Activated CD4-positive, alpha-beta T cell treated with anti-CD3 and anti-CD28 coated beads, Interleukin-2, amount 50 U/mL, for 48 hours (primary cell): ENCODE data around the gene IFFO2.

Experiments
- DNase-seq, 2 experiments: peaks; one replicate each; pipeline ENCODE4 v3.0.0-alpha.2; 2020

IFFO2 gene

DNA sequence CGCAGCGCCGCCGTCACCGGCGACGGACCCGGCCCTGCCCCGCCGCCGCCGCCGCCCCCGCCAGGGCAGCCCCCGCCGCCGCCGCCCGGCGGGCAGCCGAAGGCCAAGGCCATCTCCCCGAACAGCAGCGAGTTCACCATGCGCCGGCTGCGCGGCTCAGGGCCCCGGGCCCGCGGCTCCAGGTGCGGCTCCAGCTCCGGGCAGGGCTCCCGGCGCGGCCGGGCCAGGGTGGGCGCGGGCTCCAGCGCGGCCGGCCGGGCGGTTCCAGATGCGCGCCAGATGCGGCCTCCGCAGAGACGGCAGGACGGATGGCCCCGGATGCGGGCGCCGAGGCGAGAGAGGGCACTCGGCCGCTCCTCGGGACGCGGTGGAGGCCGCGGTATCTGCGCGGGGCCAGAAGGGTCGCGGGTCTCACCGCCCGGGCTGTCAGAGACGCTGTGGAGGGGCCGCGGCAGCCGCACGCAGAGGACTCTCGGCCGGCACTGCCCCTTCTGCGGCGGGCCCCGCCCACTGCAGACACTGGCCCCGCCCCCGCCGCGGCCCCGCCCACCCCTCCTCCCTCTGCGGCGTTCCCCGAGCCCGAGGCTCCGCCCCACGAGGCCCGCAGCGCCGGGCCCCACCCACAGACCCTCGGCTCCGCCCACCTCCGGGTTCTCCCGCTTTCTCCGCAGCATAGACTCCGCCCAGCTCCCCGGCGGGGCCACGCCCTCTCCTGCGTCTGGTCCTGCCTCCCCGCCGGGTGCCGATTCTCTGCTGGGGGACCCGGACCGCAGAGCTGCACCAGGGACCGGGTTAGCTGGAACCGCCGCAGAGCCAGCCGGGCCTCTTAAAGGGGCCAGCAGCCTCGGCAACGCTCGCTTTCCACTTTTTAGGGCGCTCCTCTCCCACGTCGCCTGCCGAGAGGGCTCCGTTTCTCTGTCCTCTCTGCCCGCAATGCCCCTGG, at the start of gene IFFO2:
Gene IFFO2 (minus strand): TSS at position 484 of the 943 bp plus-strand sequence. CDS start 344 bp downstream, at position 140.
- peak; percentile 99 for DNase-seq

DNA sequence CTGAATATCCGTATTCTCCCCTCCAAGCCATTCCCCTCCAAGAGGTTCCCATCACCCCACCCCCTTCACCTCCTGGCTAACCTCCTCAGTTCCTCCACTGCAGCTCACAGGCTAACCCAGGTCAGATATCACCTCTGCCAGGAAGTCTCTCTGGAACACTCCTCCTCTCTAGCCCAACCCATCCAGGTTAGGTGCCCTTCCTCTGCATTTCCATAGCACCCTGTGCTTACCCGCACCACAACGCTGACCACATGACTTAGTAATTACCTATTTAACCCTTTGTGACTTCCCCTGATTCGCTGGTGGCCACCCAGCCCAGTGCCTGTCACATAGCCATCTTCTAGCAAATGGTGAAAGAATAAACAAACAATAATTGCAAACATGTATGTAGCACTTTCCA, 49.5 kb upstream of the IFFO2 start:
- no peak for DNase-seq

DNA sequence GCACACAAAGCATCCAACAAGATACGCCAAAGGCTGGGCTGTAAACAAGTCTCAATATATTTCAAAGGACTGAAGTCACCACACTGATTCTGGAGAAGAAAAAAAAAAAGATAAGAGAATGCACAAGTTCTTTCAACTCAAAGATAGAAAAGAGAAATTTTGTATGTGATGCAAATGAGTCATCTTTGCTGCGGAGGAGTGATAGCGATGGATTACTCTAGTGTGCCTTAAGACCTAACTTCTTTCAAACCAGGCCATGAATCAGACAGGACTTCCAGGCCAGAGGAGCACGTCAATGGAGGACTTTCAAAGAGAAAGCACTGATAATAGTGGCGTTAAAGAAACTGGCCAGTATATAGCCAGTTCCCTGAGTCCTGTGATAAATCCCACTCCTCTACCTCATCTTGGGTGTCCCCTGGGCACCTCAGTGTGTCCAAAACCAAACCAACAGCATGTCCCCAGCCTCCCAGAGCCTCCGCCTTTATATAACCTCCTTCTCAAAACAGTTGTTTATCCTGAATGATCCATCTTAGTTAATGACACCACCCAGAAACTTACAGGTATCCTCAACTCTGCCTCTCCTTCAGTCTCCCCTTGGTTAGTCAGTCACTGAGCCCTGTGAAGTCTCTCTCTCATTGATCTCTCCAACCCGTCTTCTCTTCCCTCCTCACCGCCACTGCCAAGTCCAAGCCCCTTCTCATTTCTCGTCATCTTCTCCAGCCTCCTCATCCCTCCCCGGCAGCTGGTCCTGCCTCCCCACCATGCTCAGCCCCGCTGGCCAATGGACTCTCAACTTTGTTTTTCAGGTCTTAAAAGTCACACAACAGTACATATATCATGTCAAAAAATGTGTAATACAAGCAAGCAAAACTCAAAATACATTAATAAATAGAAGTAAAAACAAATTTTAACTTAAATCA, 47.2 kb upstream of the IFFO2 start:
- DNase-seq, result peak in 1 of 2 experiments; percentile 25

DNA sequence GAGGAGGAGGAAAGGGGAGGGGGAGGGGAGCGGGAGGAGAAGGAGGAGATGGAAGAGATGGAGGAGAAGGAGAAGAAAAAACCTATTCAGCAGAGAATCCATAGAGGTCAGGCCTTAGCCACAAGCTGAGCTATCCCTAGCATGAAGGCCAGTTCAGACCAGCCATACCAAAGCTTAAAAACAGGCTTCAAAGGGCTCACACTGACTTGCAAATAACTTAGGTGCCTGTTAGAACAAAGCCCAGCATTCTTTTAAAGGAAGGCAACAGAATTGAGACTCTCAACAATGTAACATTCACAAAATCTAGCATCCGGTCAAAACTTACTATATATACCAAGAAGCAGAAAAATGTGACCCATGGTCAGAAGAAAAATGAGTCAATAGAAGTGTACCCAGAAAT, 43.6 kb upstream of the IFFO2 start:
- no peak for DNase-seq

DNA sequence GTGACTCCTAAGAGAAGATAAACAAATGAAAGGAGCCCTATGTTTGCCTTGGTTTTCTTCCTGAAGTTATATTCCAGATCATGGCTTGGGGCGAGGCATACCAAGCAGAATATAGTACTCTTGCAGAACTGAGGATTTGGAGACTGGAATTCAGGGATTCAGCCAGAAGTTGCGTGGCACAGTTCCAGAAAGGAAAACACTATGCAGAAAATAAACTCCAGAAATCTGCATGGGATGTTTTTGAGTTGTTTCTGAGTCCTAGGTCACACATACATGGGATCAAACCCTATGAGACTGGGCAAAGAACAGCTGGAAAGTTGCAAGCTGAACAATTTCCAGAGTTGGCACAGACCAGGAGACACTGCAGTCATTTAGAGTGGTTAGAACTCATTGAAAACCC, 42.9 kb upstream of the IFFO2 start:
- no peak for DNase-seq

DNA sequence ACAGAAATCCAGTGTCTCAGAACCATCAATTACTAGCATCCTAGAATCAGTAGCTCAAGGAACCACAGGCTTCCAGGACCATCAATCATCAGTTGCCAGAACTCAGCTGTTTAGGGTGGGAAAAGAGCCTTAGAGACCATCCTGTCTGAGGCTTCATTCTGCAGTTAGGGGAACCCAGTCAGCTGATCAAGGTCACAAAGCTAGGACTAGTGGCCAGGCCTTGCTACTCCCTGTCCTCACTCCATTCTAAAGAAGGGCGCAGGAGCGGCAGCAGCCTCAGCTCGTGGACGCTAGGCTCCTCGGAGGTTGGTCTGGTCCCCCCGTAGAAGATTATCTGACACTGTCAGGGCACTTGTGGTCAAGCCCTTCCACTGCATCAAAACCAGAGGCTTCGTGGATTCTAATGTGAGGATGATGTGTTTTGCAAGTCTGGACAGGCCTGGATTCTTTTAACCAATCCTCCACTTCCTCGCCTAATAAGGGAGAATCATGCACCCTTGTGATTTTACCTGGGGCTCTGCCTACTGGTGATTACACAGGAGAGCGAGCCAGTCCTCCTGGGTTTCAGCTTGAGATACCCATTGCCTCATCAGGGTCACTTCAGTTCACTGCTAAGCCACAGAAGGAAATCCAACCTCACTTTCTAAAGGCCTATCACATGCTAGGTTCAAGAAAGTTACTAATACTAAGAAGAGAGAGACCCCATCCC, 41.7 kb upstream of the IFFO2 start:
- DNase-seq, result no peak

DNA sequence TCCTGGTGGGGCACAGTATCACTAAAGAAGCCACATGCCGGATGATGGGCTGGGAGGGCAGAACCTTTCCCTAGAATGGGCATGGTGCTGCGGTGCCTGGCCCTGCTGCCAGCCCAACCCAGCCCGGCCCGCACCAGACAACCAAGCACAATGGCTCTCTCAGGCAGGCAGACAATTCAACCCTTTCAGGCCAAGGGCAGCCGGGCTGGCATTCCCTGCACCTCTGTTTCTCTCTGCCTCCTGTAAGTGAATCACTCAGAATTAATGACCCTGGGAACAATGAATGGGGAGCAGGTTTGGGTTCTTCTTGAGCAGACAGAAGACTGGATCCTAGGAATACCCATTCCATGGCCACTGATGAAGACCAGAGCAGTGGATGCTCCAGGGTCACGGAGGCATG, 41.0 kb upstream of the IFFO2 start:
- DNase-seq, result no peak

DNA sequence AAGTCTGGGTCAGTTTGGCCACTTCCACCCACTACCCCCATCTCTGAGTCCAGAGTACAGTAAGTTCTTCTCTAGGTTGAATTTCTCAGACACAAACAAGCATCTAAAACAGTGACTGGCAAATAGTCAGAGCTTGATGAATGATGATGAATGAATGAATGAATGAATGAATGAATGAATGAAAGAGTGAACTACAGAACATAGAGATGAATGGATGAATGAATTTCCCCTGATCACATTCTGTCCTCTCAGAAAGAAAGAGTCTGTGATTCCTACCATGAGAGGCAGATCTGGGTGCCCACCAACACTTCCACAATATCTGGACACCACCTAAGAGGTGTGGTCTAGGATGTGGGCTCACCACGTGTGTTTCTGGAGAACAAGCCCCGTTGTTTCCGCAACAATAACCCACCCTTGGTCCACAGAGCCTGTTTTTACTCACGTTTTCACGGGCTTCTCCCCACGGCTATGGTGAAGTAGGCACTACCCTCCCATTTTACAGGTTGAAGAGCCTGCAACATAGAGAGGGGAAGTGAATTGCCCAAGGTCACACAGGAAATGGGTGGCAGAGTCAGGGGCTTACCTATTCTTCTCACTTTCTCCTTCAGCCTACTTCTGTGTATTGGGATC, 40.2 kb upstream of the IFFO2 start:
- no peak for DNase-seq

DNA sequence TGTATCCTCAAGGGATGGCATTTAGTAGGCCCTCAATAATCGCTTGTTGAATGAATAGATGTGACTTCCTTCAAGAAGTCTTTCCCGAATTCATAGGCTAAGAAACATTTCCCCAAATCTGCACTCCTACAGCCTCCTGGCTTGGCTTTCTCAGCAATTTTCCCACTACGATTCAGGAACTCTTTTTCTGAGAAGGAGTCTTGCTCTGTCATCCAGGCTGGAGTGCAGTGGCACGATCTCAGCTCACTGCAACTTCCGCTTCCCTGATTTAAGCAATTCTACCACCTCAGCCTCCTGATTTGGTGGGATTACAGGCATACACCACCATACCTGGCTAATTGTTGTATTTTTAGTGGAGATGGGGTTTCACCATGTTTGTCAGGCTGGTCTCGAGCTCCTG, 37.9 kb upstream of the IFFO2 start:
- DNase-seq, result no peak

DNA sequence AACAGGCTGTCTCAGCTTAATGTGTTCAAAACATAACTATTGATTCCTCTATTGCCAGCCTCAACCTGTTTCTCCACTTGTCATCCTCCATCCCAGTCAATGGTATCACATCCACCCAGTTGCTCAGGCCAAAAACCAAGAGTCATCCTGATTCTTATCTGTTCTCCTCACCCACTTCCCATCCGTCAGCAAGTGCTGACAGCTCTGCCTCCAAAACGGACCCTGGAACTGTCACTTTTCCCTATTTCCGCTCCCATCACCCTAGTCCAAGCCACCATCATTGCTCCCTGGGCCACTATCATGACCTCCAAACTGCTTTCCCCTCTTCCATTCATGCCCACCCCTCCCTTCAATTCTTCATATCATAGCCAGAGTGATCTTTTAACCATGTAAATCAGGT, 36.2 kb upstream of the IFFO2 start:
- DNase-seq, result no peak

DNA sequence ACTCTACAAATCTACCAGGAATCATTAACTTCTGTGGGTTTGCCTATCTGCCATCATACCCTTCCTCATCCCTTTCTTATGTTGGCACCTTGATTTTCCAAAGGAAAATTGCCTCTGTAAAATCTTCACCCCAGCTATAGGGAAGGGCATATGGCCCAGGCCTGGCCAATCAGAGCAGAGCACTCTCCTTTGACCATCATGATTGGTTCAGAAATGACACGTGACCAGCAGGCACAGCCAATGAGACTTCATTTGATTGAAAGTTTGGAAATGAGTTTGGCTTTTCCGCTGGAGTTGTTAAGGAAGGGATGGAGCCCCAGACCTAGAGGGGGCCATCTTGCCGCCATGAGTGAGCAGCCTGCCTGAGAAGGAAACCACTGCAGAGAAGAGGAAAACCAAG, 35.1 kb upstream of the IFFO2 start:
- DNase-seq, result no peak

DNA sequence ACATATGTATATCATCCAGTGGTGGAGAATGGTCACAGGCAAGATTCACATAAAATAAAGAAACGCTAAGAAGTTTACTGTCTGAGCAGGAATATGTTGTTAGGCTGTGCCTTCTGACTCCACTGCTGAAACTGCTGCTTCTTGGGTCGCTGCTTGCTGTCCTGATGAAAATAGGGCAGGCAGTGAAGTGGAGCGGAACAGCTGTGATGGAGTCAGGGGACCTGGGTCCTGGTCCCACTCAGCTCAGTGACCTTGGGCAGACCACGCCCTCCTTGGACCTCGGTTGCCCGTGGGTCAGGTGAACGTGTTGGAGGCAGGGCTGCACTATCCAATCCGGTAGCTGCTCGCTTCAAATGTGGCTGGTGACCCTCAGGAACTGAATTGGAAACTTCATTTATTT, 33.4 kb upstream of the IFFO2 start:
- no peak for DNase-seq

DNA sequence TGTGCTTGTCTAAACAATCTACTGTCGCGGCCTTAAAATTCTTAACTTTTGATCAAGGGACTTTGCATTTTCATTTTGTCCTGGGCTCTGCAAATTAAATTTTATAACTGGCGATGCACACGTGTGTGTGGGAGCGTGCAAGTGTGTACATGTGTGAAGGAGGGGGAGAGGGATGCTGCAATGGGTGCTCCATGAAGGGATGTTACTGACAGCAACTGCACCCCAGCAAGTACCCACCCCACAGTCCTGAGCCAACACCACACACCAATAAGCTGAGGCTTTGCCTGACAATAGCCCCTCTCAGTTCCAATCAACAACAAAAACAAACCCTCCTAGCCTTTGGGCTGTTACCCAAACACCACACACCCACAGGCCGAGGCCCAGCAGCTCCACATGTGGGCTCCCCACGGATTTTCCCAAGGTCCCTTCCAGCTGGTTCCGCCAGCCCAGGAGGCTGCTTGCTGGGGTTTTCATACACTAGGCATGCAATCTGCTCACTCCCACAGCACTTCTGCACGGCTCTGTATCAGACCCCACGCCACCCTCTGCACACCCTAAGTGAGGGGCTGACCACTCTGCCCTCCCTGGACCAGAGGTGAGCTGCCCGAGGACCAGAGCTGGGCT, 32.8 kb upstream of the IFFO2 start:
- DNase-seq, result no peak

DNA sequence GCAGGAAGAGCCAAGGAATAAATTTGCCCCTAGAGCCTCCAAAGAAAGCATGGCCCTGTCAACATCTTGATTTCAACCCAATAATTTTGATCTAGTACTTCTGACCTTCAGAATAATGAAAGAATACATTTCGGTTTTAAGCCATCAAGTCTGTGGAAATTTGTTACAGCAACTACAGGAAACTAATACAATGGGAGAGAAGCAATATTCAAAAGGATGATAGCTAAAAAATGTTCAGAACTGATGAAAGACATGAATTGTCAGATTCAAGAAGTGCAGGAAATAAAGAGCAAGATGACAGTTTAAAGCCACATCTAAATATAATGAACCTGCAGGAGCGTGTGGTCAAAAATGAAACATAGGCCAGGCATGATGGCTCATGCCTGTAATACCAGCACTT, 24.8 kb upstream of the IFFO2 start:
- DNase-seq, result no peak

DNA sequence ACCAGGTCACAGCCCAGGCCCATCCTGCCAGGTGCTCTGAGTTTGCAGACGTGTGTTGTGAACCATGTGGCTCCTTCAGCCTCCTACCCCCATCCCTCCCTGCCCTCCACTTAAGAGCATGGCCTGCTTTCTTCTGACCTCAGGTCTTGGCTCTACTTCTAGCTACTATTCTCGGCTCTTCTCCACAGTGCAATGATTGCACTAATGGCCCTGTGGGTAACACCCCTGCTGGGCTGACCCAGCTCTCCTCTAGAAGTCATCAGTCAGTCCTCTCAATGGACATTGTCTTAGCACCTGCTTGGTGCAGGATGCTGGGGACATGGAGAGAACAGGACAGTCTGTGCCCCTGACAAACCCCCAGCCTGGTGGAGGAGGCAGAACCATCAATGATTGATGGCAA, 22.2 kb upstream of the IFFO2 start:
- DNase-seq, result no peak

DNA sequence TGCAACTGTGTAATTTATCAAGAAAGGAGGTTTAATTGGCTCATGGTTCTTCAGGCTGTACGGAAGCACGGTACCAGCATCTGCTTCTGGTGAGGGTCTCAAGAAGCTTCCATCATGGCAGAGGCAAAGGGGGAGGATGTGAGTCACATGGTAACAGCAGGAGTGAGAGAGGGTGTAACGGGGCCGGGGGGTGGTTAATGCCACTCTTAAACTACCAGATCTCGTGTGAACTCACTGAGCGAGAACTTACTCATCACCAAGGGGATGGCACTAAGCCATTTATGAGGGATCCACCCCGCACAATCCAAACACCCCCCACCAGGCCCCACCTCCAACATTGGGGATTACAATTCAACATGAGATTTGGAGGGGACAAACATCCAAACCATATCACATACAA, 21.0 kb upstream of the IFFO2 start:
- DNase-seq, result no peak

DNA sequence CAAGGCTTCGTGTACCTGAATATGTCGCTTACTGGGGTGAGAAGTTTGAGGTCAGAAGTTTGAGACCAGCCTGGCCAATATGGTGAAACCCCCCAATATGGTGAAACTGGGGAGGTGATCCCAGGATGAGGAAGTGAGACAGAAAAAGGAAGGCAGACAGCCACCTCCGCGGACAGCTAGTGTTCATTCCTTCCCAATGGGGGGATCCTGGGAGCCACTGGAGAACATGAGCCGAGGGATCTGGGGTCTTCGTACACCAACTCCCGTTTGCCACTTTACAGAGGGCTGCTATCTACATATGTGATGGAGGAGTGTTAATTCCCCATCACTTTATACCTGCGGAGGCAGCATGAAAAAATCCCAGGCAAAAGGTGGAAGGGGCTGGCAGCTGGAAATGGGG, 19.6 kb upstream of the IFFO2 start:
- no peak for DNase-seq

DNA sequence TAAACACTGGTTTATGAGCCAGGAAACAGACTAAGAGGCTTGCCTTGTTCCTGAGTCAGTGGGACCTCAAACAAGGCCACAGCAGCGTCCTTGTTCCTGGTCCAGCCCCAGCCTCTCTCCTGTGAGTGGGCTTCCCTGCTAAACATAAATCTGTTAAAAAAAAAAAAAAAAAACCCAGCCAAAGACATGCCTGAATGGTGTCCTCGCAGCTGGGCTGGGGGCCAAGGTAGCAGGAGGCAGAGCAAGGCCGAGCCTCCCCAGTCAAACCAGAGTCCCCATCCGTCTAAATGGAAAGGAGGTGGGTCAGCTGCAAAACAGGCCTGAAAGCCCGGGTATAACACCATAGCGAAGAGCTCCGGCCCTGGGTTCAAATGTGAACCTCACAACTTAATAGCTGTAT, 18.1 kb upstream of the IFFO2 start:
- DNase-seq, result no peak

DNA sequence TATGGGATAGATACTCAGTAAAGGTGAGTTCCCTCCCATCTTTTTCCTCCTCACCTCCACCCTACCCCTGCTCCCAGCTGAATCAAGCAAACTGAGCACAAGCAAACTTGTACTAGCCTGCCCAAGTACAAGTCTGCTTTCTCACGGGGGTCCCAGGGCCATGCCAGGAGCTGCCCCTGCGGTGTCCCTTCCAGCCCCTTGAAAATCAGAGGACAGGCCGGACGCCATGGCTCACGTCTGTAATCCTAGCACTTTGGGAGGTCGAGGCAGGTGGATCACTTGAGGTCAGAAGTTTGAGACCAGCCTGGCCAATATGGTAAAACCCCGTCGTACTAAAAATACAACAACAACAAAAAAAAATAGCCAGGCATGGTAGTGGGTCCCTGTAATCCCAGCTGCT, 17.5 kb upstream of the IFFO2 start:
- no peak for DNase-seq

DNA sequence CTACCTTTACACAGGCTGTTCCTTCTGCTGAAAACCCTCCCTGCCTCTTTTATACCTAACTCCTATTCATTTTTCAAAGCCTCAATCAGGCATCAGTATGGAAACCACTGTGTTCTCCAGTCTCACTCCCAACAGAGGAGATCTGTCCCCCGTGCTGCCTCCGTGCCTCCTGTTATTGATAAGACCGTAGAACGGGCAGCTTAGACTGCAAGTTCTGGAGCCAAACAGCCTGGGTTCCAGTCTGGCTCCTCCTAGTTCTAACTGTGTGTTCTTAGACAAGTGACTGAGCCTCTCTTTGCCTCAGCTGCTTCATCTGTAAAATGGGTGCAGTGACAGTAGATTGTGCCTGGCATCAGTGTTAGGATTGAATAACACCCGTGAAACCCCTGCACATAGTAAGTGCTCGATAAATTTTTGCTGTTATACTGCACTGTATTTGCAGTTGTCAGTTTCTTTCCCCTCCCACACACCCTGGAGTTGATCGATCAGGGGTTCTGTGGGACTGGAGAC, 17.0 kb upstream of the IFFO2 start:
- no peak for DNase-seq

DNA sequence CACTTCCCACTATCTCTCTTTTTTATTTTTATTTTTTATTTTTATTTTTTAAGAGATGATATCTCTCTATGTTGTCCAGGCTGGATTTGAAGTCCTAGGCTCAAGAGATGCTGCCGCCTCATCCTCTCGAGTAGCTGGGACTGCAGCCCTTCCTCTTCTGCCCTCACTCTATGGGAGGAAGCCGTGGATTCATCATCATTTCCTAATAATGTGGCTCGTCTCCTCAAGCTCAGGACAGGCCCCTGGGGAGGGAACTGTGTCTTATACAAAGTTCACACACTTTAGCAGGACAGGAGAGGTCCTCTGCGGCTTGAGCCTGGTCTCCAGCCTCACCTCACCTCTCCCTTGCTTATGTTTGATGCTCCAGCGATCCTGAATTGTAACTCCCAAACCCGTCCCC, 16.5 kb upstream of the IFFO2 start:
- no peak for DNase-seq

DNA sequence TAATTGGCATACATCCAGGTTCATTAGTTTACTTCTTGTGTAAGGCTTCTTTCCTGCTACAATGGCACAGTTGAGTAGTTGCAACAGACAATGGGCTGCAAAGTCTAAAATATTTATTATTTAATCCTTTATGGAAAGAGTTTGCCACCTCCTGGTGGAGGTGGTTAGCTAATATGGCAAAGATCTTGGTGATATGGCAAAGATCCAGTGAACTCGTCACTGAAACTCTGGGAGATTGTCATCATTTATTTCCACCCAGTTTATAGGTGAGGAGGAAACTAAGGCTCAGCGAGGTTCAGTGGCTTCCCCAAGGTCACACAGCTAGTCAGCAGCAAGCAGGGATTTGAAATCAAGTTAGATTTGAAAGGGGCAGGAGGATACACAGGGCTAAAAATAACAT, 16.1 kb upstream of the IFFO2 start:
- no peak for DNase-seq
